RWPE2 (cell line): ENCODE measurements around the gene SPRN.

Experiments
- ATAC-seq: fragments of 200-7000 bp; cut with Tn5 transposase; 3 replicates; pipeline ENCODE4 v1.9.1; 2021; ENCODE audit warnings: low read depth
- DNase-seq: peaks from one replicate; pipeline ENCODE4 v3.0.0-alpha.2; 2020; ENCODE audit warnings: low spot score
- H3K27ac ChIP-seq: fragments of 450-650 bp; 2 replicates; pipeline ENCODE4 v1.5.1; 2017; ENCODE audit warnings: mild to moderate bottlenecking; ENCODE audit not compliant: poor library complexity, severe bottlenecking
- H3K27me3 ChIP-seq: fragments of 250-450 bp; sonication (Bioruptor Pico); 2 replicates; pipeline ENCODE4 v1.5.1; 2021; ENCODE audit warnings: mild to moderate bottlenecking, moderate library complexity; ENCODE audit not compliant: insufficient read depth, poor library complexity, severe bottlenecking
- H3K36me3 ChIP-seq: fragments of 250-450 bp; sonication (Bioruptor Pico); 2 replicates; pipeline ENCODE4 v1.5.1; 2020; ENCODE audit warnings: low read depth, mild to moderate bottlenecking, moderate library complexity
- H3K4me1 ChIP-seq: fragments of 250-450 bp; sonication (Bioruptor Pico); 2 replicates; pipeline ENCODE4 v1.5.1; 2021; ENCODE audit warnings: mild to moderate bottlenecking, moderate library complexity; ENCODE audit not compliant: insufficient read depth, poor library complexity, severe bottlenecking
- H3K4me3 ChIP-seq: fragments of 250-450 bp; sonication (Bioruptor Pico); 2 replicates; pipeline ENCODE4 v1.5.1; 2021; ENCODE audit warnings: mild to moderate bottlenecking, moderate library complexity; ENCODE audit not compliant: severe bottlenecking
- H3K9me3 ChIP-seq: fragments of 250-450 bp; sonication (Bioruptor Pico); 2 replicates; pipeline ENCODE4 v1.5.1; 2021; ENCODE audit warnings: mild to moderate bottlenecking, moderate library complexity; ENCODE audit not compliant: severe bottlenecking
- TF ChIP-seq, protein P1 (sequence below): fragments of 450-650 bp; IDR thresholded peaks from one replicate; pipeline ENCODE4 v1.5.1; 2017; ENCODE audit warnings: mild to moderate bottlenecking, moderate library complexity; ENCODE audit not compliant: poor library complexity, severe bottlenecking

The SPRN gene

DNA sequence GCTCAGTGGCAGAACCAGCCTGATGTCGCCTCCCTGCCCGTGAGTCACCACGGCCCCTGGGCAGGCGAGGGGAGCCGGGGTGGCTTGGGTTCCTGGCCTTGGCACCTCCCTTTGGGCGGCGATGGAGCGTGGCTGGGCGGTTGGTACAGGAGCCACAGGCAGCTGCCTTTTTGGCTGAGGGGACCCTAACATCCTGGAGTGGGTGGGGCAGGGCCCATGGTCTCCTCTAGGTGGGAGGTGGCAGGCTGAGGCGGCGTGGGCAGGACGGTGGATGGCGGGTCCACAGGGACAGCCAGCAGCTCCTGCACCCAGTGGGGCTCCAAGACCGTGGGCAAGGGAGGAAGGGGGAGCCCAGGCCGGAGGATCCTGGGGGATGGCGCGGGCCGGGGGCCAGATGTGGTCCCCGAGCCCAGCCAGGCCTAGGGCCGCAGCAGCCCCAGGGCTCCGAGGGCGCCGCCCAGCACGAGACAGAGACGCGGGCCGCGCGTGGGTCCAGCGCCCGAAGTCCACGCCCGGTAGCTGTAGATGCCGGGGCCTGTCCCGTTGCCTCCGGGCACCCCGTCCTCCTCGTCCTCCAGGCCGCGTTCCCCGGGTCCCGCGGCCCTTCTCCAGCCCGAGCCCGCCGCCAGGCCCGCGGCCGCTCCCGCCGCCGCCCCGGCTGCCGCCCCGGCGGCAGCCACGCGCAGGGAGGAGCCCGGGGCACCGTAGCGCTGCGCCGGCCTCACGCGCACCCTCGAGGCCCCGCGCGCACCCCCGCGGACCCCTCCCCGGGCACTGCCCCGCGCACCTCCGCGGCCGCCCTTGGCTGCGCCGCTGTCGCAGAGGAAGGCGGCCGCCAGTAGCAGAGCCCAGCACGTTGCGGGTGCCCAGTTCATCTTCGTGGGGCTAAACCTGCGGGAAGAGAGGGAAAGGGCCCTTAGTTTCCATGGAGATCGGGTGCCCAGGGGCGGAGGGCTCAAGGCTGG is 1.3 kb downstream of the SPRN start:
- peak; percentile 20; the same call in 2 of the 3 replicates for ATAC-seq
- Histone ChIP-seq H3K27me3 (peaks cover 10% of the 10 kb centered on the region), H3K4me1 (no peaks in the 10 kb centered on the region), H3K9me3 (no peaks in the 10 kb centered on the region), H3K36me3 (peaks cover 1% of the 10 kb centered on the region), H3K4me3 (no peak overlapping the region), H3K27ac (no peak overlapping the region)
- no peak for DNase-seq
- TF ChIP-seq, protein P1, sequence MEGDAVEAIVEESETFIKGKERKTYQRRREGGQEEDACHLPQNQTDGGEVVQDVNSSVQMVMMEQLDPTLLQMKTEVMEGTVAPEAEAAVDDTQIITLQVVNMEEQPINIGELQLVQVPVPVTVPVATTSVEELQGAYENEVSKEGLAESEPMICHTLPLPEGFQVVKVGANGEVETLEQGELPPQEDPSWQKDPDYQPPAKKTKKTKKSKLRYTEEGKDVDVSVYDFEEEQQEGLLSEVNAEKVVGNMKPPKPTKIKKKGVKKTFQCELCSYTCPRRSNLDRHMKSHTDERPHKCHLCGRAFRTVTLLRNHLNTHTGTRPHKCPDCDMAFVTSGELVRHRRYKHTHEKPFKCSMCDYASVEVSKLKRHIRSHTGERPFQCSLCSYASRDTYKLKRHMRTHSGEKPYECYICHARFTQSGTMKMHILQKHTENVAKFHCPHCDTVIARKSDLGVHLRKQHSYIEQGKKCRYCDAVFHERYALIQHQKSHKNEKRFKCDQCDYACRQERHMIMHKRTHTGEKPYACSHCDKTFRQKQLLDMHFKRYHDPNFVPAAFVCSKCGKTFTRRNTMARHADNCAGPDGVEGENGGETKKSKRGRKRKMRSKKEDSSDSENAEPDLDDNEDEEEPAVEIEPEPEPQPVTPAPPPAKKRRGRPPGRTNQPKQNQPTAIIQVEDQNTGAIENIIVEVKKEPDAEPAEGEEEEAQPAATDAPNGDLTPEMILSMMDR = no peak

DNA sequence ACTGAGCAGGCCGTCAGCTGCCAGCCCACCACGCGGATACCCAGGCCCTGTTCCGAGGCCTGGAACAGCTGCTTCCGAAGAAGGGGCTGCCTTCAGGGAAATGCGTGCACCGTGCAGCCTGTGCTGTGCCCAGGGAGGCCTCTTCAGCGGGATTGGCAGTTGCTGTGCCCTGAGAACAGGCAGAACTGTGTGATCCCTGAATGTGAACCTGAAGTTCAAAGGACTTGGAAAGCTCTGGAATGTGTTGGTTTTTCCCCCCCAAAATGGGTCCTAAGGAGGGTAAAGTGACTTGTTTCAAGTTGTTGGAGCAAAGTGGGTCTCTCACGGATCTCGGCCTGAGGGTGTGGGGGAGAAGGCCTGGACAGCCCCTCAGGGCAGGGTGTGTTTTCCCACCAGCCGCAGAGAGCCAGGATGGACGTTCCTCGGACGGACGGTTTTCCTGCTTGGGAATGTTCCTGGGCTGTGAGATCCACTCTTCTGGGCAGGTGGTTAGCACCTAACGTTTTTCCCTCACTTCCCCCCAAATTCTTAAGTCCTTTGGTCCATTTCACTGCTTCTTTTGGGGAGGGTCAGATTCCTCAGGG is 2.1 kb downstream of the SPRN start:
- no peaks in the 10 kb centered on the region for H3K4me1 ChIP-seq
- no peaks in the 10 kb centered on the region for H3K9me3 ChIP-seq
- peaks cover 7% of the 10 kb centered on the region for H3K36me3 ChIP-seq
- peaks cover 10% of the 10 kb centered on the region for H3K27me3 ChIP-seq
- TF ChIP-seq, protein P1 = no peak
- ATAC-seq = no peak
- no peak overlapping the region for H3K27ac ChIP-seq
- H3K4me3 ChIP-seq = no peak overlapping the region
- DNase-seq = peak; percentile 29

GRCh38 chr10:133421336-133422222 is 2.8 kb downstream of the SPRN start:
- ATAC-seq (no peak), DNase-seq (peak; percentile 54)
- Histone ChIP-seq H3K36me3 (peaks cover 7% of the 10 kb centered on the region), H3K9me3 (no peaks in the 10 kb centered on the region), H3K4me3 (no peak overlapping the region), H3K27ac (no peak overlapping the region), H3K27me3 (peaks cover 10% of the 10 kb centered on the region), H3K4me1 (no peaks in the 10 kb centered on the region)
- TF ChIP-seq, protein P1 = no peak

GRCh38 chr10:133420579-133420978 is 3.8 kb downstream of the SPRN start:
- H3K36me3 ChIP-seq = peaks cover 8% of the 10 kb centered on the region
- H3K27ac ChIP-seq = no peak overlapping the region
- no peaks in the 10 kb centered on the region for H3K9me3 ChIP-seq
- H3K4me1 ChIP-seq = no peaks in the 10 kb centered on the region
- H3K4me3 ChIP-seq = no peak overlapping the region
- peak; percentile 51 for DNase-seq
- no peak for ATAC-seq
- TF ChIP-seq, protein P1 = no peak
- H3K27me3 ChIP-seq = peaks cover 10% of the 10 kb centered on the region
